GM23248 (cell line): Measurements from ENCODE around the gene OR4X2. TPM values are rescaled to one million over a fixed set of nuclear protein-coding genes. Genes with fewer than 3 reads are reported as not detected.

Experiments used
- DNase-seq: peaks from one replicate; pipeline ENCODE4 v3.0.0-alpha.2; 2015
- H2AFZ ChIP-seq: fragments of 200-600 bp; sonication (generic); 2 replicates; pipeline ENCODE4 v1.6.1; 2016; ENCODE audit warnings: antibody characterized with exemption
- H3F3A ChIP-seq: fragments of 200-600 bp; sonication (generic); 2 replicates; pipeline ENCODE4 v1.6.1; 2016; ENCODE audit warnings: mild to moderate bottlenecking, antibody characterized with exemption, mixed run types; ENCODE audit not compliant: insufficient read depth
- H3K27ac ChIP-seq: fragments of 200-600 bp; sonication (generic); 2 replicates; pipeline ENCODE4 v1.5.1; 2016; ENCODE audit warnings: mild to moderate bottlenecking
- H3K27me3 ChIP-seq: fragments of 200-600 bp; sonication (generic); replicated peaks from 2 replicates; pipeline ENCODE4 v1.6.1; 2016; ENCODE audit warnings: mild to moderate bottlenecking; ENCODE audit not compliant: insufficient read depth
- H3K36me3 ChIP-seq: fragments of 200-600 bp; sonication (generic); 2 replicates; pipeline ENCODE4 v1.6.1; 2016; ENCODE audit warnings: low read depth, mild to moderate bottlenecking
- H3K4me1 ChIP-seq: fragments of 200-600 bp; sonication (generic); 2 replicates; pipeline ENCODE4 v1.6.1; 2016; ENCODE audit warnings: mild to moderate bottlenecking; ENCODE audit not compliant: insufficient read depth
- H3K4me2 ChIP-seq: fragments of 200-600 bp; sonication (generic); one replicate; pipeline ENCODE4 v1.6.1; 2016; ENCODE audit warnings: mild to moderate bottlenecking; ENCODE audit not compliant: unreplicated experiment
- H3K4me3 ChIP-seq: fragments of 200-600 bp; sonication (generic); 2 replicates; pipeline ENCODE4 v1.5.1; 2016; ENCODE audit warnings: mild to moderate bottlenecking
- H3K79me2 ChIP-seq: fragments of 200-600 bp; sonication (generic); 2 replicates; pipeline ENCODE4 v1.6.1; 2016; ENCODE audit warnings: mild to moderate bottlenecking; ENCODE audit not compliant: insufficient read depth
- H3K9ac ChIP-seq: fragments of 200-600 bp; sonication (generic); 2 replicates; pipeline ENCODE4 v1.6.1; 2016; ENCODE audit warnings: mild to moderate bottlenecking
- H3K9me2 ChIP-seq: fragments of 200-600 bp; sonication (generic); 2 replicates; pipeline ENCODE4 v1.6.1; 2016; ENCODE audit warnings: mixed run types, mild to moderate bottlenecking, moderate library complexity; ENCODE audit not compliant: insufficient read depth
- H3K9me3 ChIP-seq: fragments of 200-600 bp; sonication (generic); one replicate; pipeline ENCODE4 v1.6.1; 2017; ENCODE audit warnings: low read depth
- H4K20me1 ChIP-seq: fragments of 200-600 bp; sonication (generic); 2 replicates; pipeline ENCODE4 v1.6.0; 2016; ENCODE audit not compliant: insufficient read depth
- EZH2 ChIP-seq: fragments of 200-600 bp; sonication (generic); IDR thresholded peaks from 2 replicates; pipeline ENCODE4 v1.6.1; 2018; ENCODE audit warnings: antibody characterized with exemption, mild to moderate bottlenecking; ENCODE audit not compliant: insufficient read depth, poor library complexity, severe bottlenecking
- EZH2phosphoT487 ChIP-seq: fragments of 200-600 bp; sonication (generic); IDR thresholded peaks from 2 replicates; pipeline ENCODE4 v1.6.1; 2018; ENCODE audit warnings: antibody characterized with exemption, moderate library complexity, mild to moderate bottlenecking, low read depth; ENCODE audit not compliant: insufficient read depth
- whole genome bisulfite sequencing, 2 experiments: methylation state at CpG; one replicate each; pipeline ENCODE4 v1.1.6; 2015 to 2017; ENCODE audit warnings: low lambda C conversion rate in 2 of 2, low coverage in 1 of 2; ENCODE audit errors: missing lambda C conversion rate in 2 of 2; 5-methylcytosine and 5-hydroxymethylcytosine counted together
- in situ Hi-C: fragments of 300-500 bp; cut with MboI; formaldehyde crosslinking; loops from 2 replicates; pipeline ENCODE4 v1.15.0; 2020
- polyA plus RNA-seq: library from polyadenylated mRNA; unstranded; fragments of >200 nt; fragmentation: Nextera tagmentation; extraction: Ambion mirVana; gene quantifications from 2 replicates; pipeline ENCODE4 v1.2.1, GENCODE V29; 2016
- total RNA-seq: library from RNA; depleted of rRNA; stranded (reverse); fragments of >200 nt; shearing (Covaris generic); gene quantifications from 2 replicates; pipeline ENCODE4 v1.2.3, GENCODE V29; 2014; rRNA removed

The OR4X2 gene
- total and polyA plus RNA-seq, 2 experiments from 2014 or later = not detected

- Histone ChIP-seq H2AFZ (no peak overlapping the region), H3K27me3 (no peaks in the 10 kb centered on the region), H3K4me3 (no peak overlapping the region), H3F3A (no peaks in the 10 kb centered on the region), H3K4me2 (no peak overlapping the region), H3K79me2 (no peaks in the 10 kb centered on the region), H3K36me3 (no peaks in the 10 kb centered on the region), H3K4me1 (no peaks in the 10 kb centered on the region), H4K20me1 (no peaks in the 10 kb centered on the region), H3K9me2 (no peaks in the 10 kb centered on the region), H3K9ac (no peak overlapping the region), H3K27ac (no peak overlapping the region), H3K9me3 (no peaks in the 10 kb centered on the region)
- no peak for TF ChIP-seq EZH2
- no peak for TF ChIP-seq EZH2phosphoT487
- in situ Hi-C loops = no loop called here
- WGBS, 2 experiments = 8 to 12% methylated on average over 3 of the region's 3 CpGs
- no peak for DNase-seq
Measured at GRCh38 chr11:48270621-48271020, 25.7 kb downstream of the OR4X2 start.

GRCh38 chr11:48272606-48273005 is 27.7 kb downstream of the OR4X2 start:
- TF ChIP-seq EZH2phosphoT487 (no peak), EZH2 (no peak)
- Histone ChIP-seq H3K27ac (no peak overlapping the region), H3K27me3 (no peaks in the 10 kb centered on the region), H3K36me3 (no peaks in the 10 kb centered on the region), H3K79me2 (no peaks in the 10 kb centered on the region), H3F3A (no peaks in the 10 kb centered on the region), H2AFZ (no peak overlapping the region), H3K9ac (no peak overlapping the region), H3K4me2 (no peak overlapping the region), H3K4me1 (no peaks in the 10 kb centered on the region), H3K9me3 (no peaks in the 10 kb centered on the region), H3K4me3 (no peak overlapping the region), H4K20me1 (no peaks in the 10 kb centered on the region), H3K9me2 (no peaks in the 10 kb centered on the region)
- 5 to 7% methylated on average over 1 of the region's 1 CpG for WGBS, 2 experiments
- DNase-seq = no peak
- in situ Hi-C loops = no loop called here

Other genes with a start within 250 kb of the OR4X2 start
- not detected in 2 replicates for gene OR4B1, start 28.3 kb upstream of the OR4X2 start, total RNA-seq
- not detected in 2 replicates for gene OR4B1, start 28.3 kb upstream of the OR4X2 start, polyA plus RNA-seq
- not detected in 2 replicates for gene OR4X1, start 18.8 kb downstream of the OR4X2 start, total RNA-seq
- gene OR4X1, start 18.8 kb downstream of the OR4X2 start, polyA plus RNA-seq = not detected in 2 replicates
- not detected in 2 replicates for gene OR4S1, start 61.1 kb downstream of the OR4X2 start, total RNA-seq
- not detected in 2 replicates for gene OR4S1, start 61.1 kb downstream of the OR4X2 start, polyA plus RNA-seq
- not detected in 2 replicates for gene OR4C3, start 79.8 kb downstream of the OR4X2 start, total RNA-seq
- gene OR4C3, start 79.8 kb downstream of the OR4X2 start, polyA plus RNA-seq = not detected in 2 replicates
- not detected in 2 replicates for gene OR4C5, start 121.4 kb downstream of the OR4X2 start, total RNA-seq
- not detected in 2 replicates for gene OR4C5, start 121.4 kb downstream of the OR4X2 start, polyA plus RNA-seq
- not detected in 2 replicates for gene OR4A47, start 243.7 kb downstream of the OR4X2 start, total RNA-seq
- not detected in 2 replicates for gene OR4A47, start 243.7 kb downstream of the OR4X2 start, polyA plus RNA-seq